LNCaP clone FGC (cell line): ENCODE results near the gene RAPH1.

Source experiments
- DNase-seq: peaks from one replicate; pipeline ENCODE4 v3.0.0-alpha.2; 2011; ENCODE audit warnings: low read depth
- H3K4me3 ChIP-seq: 2 replicates; pipeline ENCODE4 v1.5.1; 2011; ENCODE audit warnings: mild to moderate bottlenecking, low read depth, low read length, control low read depth
- TF ChIP-seq, protein P1 (sequence below): IDR thresholded peaks from 2 replicates; pipeline ENCODE4 v1.5.1; 2012; ENCODE audit warnings: mild to moderate bottlenecking; ENCODE audit not compliant: control insufficient read depth, insufficient read depth; ENCODE audit errors: extremely low read depth

The RAPH1 gene

GRCh38 chr2:203490391-203490790 lies 44.7 kb downstream of the RAPH1 start:
- no peak overlapping the region for H3K4me3 ChIP-seq
- no peak for DNase-seq
- TF ChIP-seq, protein P1, sequence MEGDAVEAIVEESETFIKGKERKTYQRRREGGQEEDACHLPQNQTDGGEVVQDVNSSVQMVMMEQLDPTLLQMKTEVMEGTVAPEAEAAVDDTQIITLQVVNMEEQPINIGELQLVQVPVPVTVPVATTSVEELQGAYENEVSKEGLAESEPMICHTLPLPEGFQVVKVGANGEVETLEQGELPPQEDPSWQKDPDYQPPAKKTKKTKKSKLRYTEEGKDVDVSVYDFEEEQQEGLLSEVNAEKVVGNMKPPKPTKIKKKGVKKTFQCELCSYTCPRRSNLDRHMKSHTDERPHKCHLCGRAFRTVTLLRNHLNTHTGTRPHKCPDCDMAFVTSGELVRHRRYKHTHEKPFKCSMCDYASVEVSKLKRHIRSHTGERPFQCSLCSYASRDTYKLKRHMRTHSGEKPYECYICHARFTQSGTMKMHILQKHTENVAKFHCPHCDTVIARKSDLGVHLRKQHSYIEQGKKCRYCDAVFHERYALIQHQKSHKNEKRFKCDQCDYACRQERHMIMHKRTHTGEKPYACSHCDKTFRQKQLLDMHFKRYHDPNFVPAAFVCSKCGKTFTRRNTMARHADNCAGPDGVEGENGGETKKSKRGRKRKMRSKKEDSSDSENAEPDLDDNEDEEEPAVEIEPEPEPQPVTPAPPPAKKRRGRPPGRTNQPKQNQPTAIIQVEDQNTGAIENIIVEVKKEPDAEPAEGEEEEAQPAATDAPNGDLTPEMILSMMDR = no peak

- TF ChIP-seq, protein P1 = no peak
- no peak for DNase-seq
- no peak overlapping the region for H3K4me3 ChIP-seq
Observed at GRCh38 chr2:203489531-203489930, 45.6 kb downstream of the RAPH1 start.

DNA sequence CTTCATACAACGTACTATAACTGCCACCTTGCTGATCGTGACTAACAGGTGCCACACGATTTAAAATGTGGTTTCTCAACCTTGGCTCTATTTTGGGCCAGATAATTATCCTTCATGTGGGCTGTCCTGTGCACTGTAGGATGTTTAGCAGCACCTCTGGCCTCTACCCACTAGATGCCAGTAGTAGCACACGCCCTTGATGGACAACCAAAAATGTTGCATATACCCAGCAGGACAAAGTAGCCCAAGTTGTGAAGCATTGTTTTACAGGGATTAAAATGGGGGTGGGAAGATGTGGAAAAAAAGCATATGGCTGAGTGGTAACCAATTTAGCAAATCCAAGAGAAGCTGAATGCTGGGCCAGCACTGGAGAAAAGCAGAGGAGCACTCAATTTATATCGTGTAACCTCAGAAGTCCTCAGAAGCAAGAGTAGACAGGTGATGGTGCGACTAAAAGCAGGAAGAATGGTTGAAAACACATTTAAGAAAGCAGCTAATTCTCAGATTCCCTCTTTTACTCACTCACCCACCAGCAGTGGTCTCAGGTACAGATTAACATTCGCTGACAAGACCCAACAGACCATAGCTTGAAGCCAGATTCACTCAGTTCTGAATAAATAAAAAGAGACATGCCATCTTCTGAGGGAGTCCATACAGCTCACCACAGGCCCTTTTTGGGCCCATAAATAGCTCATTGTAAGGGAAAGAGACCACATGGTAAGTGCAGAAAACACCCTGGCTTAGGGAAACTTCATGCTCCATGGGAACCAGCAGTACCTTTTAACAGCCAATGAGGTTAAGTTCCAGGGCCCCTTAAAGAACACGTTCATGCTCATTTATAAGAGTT lies 50.6 kb downstream of the RAPH1 start:
- DNase-seq = no peak
- TF ChIP-seq, protein P1 = peak; percentile 93
- H3K4me3 ChIP-seq = no peak overlapping the region

DNA sequence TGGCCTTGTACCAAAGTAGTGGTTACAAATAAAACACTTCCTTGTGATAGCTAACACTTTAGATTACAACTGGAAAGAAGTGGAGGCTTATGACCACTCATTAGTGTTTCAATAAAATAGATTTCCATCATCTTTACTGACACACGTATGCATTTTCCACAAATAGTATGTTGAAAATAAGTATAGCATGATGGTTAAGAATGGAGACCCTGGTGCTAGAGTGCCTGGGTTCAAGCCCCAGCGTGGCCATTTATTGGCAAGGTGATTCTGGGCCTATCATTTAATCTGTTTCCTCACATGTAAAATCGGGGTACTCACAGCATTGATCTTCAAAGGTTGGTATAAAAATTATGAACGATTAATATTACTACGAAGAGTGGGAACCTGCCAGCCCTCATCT lies 54.5 kb downstream of the RAPH1 start:
- TF ChIP-seq, protein P1 = no peak
- H3K4me3 ChIP-seq = no peak overlapping the region
- DNase-seq = no peak

GRCh38 chr2:203476881-203477280 lies 58.2 kb downstream of the RAPH1 start:
- TF ChIP-seq, protein P1 = no peak
- H3K4me3 ChIP-seq = no peak overlapping the region
- DNase-seq = no peak

- DNase-seq = no peak
- TF ChIP-seq, protein P1 = no peak
- H3K4me3 ChIP-seq = no peak overlapping the region
Observed at GRCh38 chr2:203471323-203471722, 63.8 kb downstream of the RAPH1 start.

GRCh38 chr2:203470371-203470770 lies 64.7 kb downstream of the RAPH1 start:
- DNase-seq = no peak
- TF ChIP-seq, protein P1 = no peak
- no peak overlapping the region for H3K4me3 ChIP-seq
